ENCODE data around the gene PAGR1. TPM values are rescaled to one million over a fixed set of nuclear protein-coding genes. Genes with fewer than 3 reads are reported as not detected.
A peak's percentile ranks its signal among the peaks of the same experiment; 100 is the strongest.

Gene PAGR1
- total RNA-seq, 1 donor from 2014 or later: 23.6 TPM

DNA sequence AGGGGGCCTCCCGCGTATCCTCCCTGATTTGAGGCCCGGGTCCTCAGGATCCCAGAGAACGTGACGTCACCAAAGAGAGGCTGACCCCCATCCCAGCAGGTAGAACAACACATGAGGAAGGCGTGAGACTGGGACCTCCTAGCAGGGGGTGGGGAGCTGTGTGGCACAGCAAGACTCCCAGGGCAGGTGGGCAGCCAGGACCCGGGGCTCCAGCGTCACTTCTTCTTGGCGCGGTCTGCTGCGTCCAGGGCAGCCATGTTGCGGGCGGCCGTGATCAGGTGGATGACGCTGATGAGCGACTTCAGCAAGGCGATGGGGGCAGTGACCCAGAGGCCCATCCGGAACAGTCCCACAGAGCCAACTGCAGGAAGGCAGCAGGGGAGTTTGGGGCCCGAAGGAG is 43.0 kb downstream of the PAGR1 start:
- intact Hi-C loops (cut with DNase I): loop anchor here (10.0 kb wide), 1 partner anchor 96 kb away; no protein-coding TSS in a partner anchor
- Histone ChIP-seq H3K27me3 (no peaks in the 10 kb centered on the region), H3K27ac (no peak overlapping the region), H3K4me3 (no peak overlapping the region), H3K9me3 (no peaks in the 10 kb centered on the region), H3K4me1 (peaks cover 31% of the 10 kb centered on the region), H3K36me3 (peaks cover 0 to 28% of the 10 kb centered on the region in 2 donors)
- DNase-seq (ENCODE audit: extremely low spot score in 2 of 2): no peak
- TF ChIP-seq, protein P1, sequence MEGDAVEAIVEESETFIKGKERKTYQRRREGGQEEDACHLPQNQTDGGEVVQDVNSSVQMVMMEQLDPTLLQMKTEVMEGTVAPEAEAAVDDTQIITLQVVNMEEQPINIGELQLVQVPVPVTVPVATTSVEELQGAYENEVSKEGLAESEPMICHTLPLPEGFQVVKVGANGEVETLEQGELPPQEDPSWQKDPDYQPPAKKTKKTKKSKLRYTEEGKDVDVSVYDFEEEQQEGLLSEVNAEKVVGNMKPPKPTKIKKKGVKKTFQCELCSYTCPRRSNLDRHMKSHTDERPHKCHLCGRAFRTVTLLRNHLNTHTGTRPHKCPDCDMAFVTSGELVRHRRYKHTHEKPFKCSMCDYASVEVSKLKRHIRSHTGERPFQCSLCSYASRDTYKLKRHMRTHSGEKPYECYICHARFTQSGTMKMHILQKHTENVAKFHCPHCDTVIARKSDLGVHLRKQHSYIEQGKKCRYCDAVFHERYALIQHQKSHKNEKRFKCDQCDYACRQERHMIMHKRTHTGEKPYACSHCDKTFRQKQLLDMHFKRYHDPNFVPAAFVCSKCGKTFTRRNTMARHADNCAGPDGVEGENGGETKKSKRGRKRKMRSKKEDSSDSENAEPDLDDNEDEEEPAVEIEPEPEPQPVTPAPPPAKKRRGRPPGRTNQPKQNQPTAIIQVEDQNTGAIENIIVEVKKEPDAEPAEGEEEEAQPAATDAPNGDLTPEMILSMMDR (IDR thresholded peaks at IDR 0.05): no peak
- TF ChIP-seq POLR2AphosphoS5 (IDR thresholded peaks at IDR 0.05; ENCODE audit: insufficient read depth in 1 of 2, low read depth in 1 of 2) (no peak), POLR2A (IDR thresholded peaks at IDR 0.05) (no peak)

DNA sequence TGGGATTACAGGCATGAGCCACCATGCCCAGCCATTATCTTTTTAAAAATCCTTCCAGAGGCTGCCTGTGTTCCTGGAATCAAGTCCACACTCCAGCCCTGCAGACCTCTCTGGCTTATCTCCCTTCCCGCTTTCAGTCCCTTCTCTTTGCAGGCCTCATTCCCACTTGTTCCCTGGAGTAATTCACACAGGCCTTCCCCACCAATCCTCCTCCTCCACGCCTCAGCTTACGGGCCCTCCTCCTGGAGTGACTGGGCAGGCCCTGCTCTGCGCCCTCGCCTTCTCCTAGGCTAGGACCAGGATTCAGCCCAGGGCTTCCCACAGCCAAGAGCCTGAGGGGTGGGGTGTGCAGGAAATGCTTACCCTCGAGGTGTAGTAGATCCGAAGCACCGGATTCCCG is 44.3 kb downstream of the PAGR1 start:
- intact Hi-C loops (cut with DNase I): no loop called here

DNA sequence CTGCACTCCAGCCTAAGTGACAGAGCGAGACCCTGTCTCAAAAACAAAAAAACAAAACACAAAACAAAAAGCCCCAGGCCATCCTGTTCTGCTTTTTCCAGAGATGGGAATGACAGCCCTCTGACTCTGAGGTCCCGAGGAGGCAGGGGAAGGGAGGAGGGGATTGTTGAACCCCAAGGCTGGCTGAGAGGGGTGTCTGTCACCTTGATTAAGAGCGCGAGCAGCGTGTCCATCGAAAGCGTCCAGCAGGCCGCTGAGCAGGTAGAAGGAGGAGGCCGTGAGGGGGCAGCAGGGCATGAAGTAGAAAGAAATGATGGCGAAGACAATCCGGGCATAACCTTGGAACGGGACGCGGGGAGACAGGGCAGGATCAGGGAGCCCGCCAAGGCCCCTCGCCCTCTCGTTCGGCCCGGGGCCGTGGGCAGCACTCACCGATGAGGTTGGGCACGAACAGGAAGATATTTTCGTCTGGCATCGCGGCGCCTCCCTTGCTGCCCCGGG is 46.5 kb downstream of the PAGR1 start:
- TF ChIP-seq POLR2AphosphoS5 (IDR thresholded peaks at IDR 0.05; ENCODE audit: insufficient read depth in 1 of 2, low read depth in 1 of 2): no peak
- TF ChIP-seq, protein P1 (IDR thresholded peaks at IDR 0.05): no peak
- H3K4me3 ChIP-seq: peak overlapping the region; percentile 84 to 100
- peaks cover 0 to 28% of the 10 kb centered on the region in 2 donors for H3K36me3 ChIP-seq
- no peaks in the 10 kb centered on the region for H3K27me3 ChIP-seq
- peaks cover 25% of the 10 kb centered on the region for H3K4me1 ChIP-seq
- DNase-seq (ENCODE audit: extremely low spot score in 2 of 2): no peak
- H3K9me3 ChIP-seq: no peaks in the 10 kb centered on the region
- H3K27ac ChIP-seq: peak overlapping the region; percentile 91
- intact Hi-C loops (cut with DNase I): no loop called here

More for the DNA sequence above, 44.3 kb downstream of the PAGR1 start:
- H3K27me3 ChIP-seq: no peaks in the 10 kb centered on the region
- peaks cover 0 to 28% of the 10 kb centered on the region in 2 donors for H3K36me3 ChIP-seq
- H3K27ac ChIP-seq: no peak overlapping the region
- no peak for TF ChIP-seq POLR2AphosphoS5 (IDR thresholded peaks at IDR 0.05; ENCODE audit: insufficient read depth in 1 of 2, low read depth in 1 of 2)
- no peak for TF ChIP-seq POLR2A (IDR thresholded peaks at IDR 0.05)
- H3K4me1 ChIP-seq: peaks cover 32% of the 10 kb centered on the region
- H3K4me3 ChIP-seq: no peak overlapping the region
- H3K9me3 ChIP-seq: no peaks in the 10 kb centered on the region
- no peak for DNase-seq (ENCODE audit: extremely low spot score in 2 of 2)

DNA sequence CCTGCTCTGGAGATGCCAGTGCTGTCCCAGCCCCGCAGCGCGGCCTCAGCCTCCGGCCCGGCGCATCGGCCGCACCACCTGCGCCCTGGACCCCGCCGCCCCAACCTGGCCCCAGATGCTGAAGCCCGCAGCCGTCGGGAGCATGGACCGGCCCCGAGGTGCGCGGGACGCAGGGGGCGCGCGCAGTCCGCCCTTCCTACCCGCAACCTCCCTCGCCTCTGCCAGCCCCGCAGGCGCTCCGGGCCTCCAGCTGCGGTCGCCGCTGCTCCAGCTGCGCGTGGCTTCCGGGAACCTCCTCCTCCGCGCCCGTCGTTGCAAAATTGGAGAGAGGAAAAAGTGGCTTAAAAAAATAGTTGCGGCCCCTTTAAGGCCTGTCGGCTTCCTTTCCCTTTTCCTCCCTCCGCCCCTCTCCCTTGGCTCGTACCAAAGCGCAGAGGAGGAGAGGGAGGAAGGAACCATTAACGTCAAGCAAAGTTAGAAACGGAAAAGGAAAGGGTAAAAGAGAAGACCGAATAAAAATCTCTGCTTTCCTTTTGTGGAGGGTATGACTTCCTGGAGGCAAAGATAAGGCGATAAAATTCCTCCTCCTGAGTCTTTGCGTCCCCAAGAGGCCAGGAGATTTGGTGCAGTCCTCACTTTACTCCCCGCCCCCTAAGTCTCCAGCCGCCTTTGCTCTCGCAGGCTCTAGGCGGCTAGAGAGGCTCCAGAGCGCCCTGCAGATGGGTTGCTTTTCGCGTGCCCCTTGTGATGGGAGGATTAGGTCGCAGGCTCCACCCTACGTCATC is 47.1 kb downstream of the PAGR1 start, which contains the start of gene CDIPT:
TSS of gene CDIPT (minus strand) at position 343 of the 785 bp plus-strand sequence. CDS start 369 bp downstream, outside the sequence.
- Histone ChIP-seq H3K4me1 (peaks cover 25% of the 10 kb centered on the region), H3K4me3 (peak within 1 kb of the TSS; percentile 84 to 100), H3K27me3 (no peaks in the 10 kb centered on the region), H3K27ac (peak within 1 kb of the TSS; percentile 91), H3K36me3 (peaks cover 0 to 28% of the 10 kb centered on the region in 2 donors), H3K9me3 (no peaks in the 10 kb centered on the region)
- intact Hi-C loops (cut with DNase I): no loop called here
- peak in 1 of 2 donors; percentile 95 for DNase-seq (ENCODE audit: extremely low spot score in 2 of 2)
- peak; percentile 81 to 99 for TF ChIP-seq POLR2AphosphoS5 (IDR thresholded peaks at IDR 0.05; ENCODE audit: insufficient read depth in 1 of 2, low read depth in 1 of 2)
- TF ChIP-seq, protein P1 (IDR thresholded peaks at IDR 0.05): peak; percentile 3 to 87 (median 59)
- TF ChIP-seq POLR2A (IDR thresholded peaks at IDR 0.05): peak in 1 of 2 donors; percentile 11

DNA sequence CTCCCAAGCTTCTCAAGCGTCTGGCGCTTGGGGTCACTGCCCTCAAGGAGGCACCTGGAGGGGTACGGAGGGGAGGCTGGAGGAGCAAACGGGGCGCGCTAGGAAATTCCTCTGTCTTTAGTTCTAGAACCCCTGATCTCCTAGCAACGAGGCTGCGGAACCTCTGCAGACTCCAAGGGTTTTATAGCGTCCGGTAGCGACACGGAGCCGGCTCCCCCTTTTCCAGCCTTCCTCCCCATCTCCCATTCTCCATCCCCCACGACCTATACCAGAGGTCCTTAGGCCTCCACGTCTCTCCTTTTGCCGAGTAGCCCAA is 47.7 kb downstream of the PAGR1 start:
- intact Hi-C loops (cut with DNase I): no loop called here

More for the DNA sequence above, 47.7 kb downstream of the PAGR1 start:
- peaks cover 0 to 25% of the 10 kb centered on the region in 2 donors for H3K36me3 ChIP-seq
- H3K4me1 ChIP-seq: peaks cover 25% of the 10 kb centered on the region
- H3K27me3 ChIP-seq: no peaks in the 10 kb centered on the region
- no peak for DNase-seq (ENCODE audit: extremely low spot score in 2 of 2)
- no peaks in the 10 kb centered on the region for H3K9me3 ChIP-seq
- TF ChIP-seq, protein P1 (IDR thresholded peaks at IDR 0.05): peak in 1 of 3 experiments; percentile 11
- TF ChIP-seq POLR2AphosphoS5 (IDR thresholded peaks at IDR 0.05; ENCODE audit: insufficient read depth in 1 of 2, low read depth in 1 of 2): no peak
- peak overlapping the region; percentile 91 for H3K27ac ChIP-seq
- peak overlapping the region; percentile 84 to 100 for H3K4me3 ChIP-seq

All from vagina (tissue), 2 donors.